KMS-11 (cell line): ENCODE data around the gene SLC25A13.

ENCODE experiments used
- H2AFZ ChIP-seq: fragments of 200-600 bp; sonication (generic); 2 replicates; pipeline ENCODE4 v1.6.1; 2016; ENCODE audit warnings: antibody characterized with exemption, mixed run types, low read depth
- H3K27ac ChIP-seq: fragments of 200-600 bp; sonication (generic); 2 replicates; pipeline ENCODE4 v1.6.1; 2016; ENCODE audit warnings: mild to moderate bottlenecking, mixed run types
- H3K27me3 ChIP-seq: fragments of 200-600 bp; sonication (generic); 2 replicates; pipeline ENCODE4 v1.6.1; 2017; ENCODE audit warnings: mild to moderate bottlenecking, low read depth, mixed run types, moderate library complexity; ENCODE audit not compliant: insufficient read depth
- H3K36me3 ChIP-seq: fragments of 200-600 bp; sonication (generic); 2 replicates; pipeline ENCODE4 v1.6.1; 2017; ENCODE audit warnings: mild to moderate bottlenecking, mixed run types; ENCODE audit not compliant: insufficient read depth
- H3K4me1 ChIP-seq: fragments of 200-600 bp; sonication (generic); 2 replicates; pipeline ENCODE4 v1.6.1; 2016; ENCODE audit warnings: mild to moderate bottlenecking, low read depth, mixed run types; ENCODE audit not compliant: poor library complexity, severe bottlenecking
- H3K4me2 ChIP-seq: fragments of 200-600 bp; sonication (generic); 2 replicates; pipeline ENCODE4 v1.7.0; 2016; ENCODE audit warnings: mild to moderate bottlenecking, mixed run types
- H3K4me3 ChIP-seq: fragments of 200-600 bp; sonication (generic); IDR thresholded peaks from 2 replicates; pipeline ENCODE4 v1.6.1; 2017; ENCODE audit warnings: low read depth, low read length, mixed read lengths; ENCODE audit not compliant: insufficient read depth
- H3K79me2 ChIP-seq: fragments of 200-600 bp; sonication (generic); 2 replicates; pipeline ENCODE4 v1.6.1; 2016; ENCODE audit warnings: low read depth, mixed run types; ENCODE audit not compliant: insufficient read depth
- H3K9ac ChIP-seq: fragments of 200-600 bp; sonication (generic); 2 replicates; pipeline ENCODE4 v1.6.1; 2016; ENCODE audit warnings: mild to moderate bottlenecking, mixed run types
- H4K20me1 ChIP-seq: fragments of 200-600 bp; sonication (generic); 2 replicates; pipeline ENCODE4 v1.6.1; 2016; ENCODE audit warnings: mild to moderate bottlenecking, mixed run types; ENCODE audit not compliant: insufficient read depth
- TF ChIP-seq, protein P1 (sequence below): fragments of 200-600 bp; sonication (generic); conservative IDR thresholded peaks from 2 replicates; pipeline ENCODE4 v1.6.1; 2017; ENCODE audit warnings: low read depth, mild to moderate bottlenecking, antibody characterized with exemption, low read length, moderate library complexity, mixed read lengths

SLC25A13 gene

DNA sequence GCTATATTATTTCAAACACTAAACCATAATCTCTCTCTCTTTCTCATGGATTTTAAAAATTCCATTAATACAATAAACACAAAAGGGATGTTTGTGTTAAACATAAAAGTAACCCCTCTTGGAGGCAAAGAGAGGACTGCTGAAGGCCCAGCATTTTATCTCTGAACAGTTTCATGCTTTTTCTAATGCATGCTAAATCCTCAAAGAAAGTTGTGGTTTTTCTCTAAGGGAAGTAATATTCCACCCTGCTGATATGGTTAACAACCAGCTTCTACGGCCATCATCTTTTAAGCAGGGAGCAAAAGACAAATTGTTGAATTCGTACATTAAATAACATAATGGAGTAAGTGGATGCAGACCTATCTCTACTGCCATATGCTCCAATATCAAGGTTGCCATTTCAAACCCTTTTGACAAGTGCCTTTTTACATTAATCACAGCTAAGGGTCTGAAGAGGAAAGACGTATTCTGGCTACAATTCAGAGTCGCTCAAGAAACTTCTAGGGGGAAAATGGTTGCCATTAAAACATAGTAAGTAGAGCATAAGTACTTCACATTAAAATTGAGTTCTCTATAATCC, 103.1 kb downstream of the SLC25A13 start:
- H3K9ac ChIP-seq = no peak overlapping the region
- no peak overlapping the region for H3K27ac ChIP-seq
- no peak overlapping the region for H2AFZ ChIP-seq
- H3K4me1 ChIP-seq = no peaks in the 10 kb centered on the region
- no peaks in the 10 kb centered on the region for H3K79me2 ChIP-seq
- no peaks in the 10 kb centered on the region for H3K27me3 ChIP-seq
- H4K20me1 ChIP-seq = no peaks in the 10 kb centered on the region
- TF ChIP-seq, protein P1, sequence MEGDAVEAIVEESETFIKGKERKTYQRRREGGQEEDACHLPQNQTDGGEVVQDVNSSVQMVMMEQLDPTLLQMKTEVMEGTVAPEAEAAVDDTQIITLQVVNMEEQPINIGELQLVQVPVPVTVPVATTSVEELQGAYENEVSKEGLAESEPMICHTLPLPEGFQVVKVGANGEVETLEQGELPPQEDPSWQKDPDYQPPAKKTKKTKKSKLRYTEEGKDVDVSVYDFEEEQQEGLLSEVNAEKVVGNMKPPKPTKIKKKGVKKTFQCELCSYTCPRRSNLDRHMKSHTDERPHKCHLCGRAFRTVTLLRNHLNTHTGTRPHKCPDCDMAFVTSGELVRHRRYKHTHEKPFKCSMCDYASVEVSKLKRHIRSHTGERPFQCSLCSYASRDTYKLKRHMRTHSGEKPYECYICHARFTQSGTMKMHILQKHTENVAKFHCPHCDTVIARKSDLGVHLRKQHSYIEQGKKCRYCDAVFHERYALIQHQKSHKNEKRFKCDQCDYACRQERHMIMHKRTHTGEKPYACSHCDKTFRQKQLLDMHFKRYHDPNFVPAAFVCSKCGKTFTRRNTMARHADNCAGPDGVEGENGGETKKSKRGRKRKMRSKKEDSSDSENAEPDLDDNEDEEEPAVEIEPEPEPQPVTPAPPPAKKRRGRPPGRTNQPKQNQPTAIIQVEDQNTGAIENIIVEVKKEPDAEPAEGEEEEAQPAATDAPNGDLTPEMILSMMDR = no peak
- H3K4me3 ChIP-seq = no peak overlapping the region
- no peak overlapping the region for H3K4me2 ChIP-seq
- H3K36me3 ChIP-seq = no peaks in the 10 kb centered on the region

DNA sequence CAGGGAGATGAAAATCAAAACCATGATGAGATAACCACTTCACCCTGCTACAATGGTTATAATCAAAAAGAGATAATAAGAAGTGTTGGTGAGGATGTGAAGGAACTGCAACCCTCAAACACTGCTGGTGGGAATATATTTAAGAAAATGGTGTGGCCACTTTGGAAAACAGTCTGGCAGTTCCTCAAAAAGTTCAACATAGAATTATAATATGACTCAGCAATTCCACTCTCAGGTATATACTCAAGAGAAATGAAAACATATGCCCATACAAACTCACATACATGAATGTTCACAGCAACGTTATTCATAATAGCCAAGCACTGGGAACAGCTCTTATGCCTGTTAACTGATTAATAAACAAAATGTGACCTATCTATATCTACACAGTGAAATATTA, 104.8 kb downstream of the SLC25A13 start:
- H3K79me2 ChIP-seq = no peaks in the 10 kb centered on the region
- no peak overlapping the region for H3K9ac ChIP-seq
- H3K4me2 ChIP-seq = no peak overlapping the region
- H3K36me3 ChIP-seq = no peaks in the 10 kb centered on the region
- no peak overlapping the region for H3K27ac ChIP-seq
- H2AFZ ChIP-seq = no peak overlapping the region
- H4K20me1 ChIP-seq = no peaks in the 10 kb centered on the region
- TF ChIP-seq, protein P1 = no peak
- no peak overlapping the region for H3K4me3 ChIP-seq
- no peaks in the 10 kb centered on the region for H3K27me3 ChIP-seq
- no peaks in the 10 kb centered on the region for H3K4me1 ChIP-seq

DNA sequence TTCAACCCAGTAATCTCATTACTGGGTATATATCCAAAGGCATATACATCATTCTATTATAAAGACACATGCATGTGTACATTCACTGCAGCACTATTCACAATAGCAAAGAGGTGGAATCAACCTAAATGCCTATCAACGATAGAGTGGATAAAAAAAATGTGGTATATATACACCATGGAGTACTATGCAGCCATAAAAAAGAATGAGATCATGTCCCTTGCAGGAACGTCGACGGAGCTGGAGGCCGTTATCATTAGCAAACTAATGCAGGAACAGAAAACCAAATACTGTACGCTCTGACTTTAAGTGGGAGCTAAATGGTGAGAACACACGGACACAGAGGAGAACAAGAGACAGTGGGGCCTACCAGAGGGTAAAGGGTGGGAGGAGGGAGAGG, 105.5 kb downstream of the SLC25A13 start:
- H3K9ac ChIP-seq = no peak overlapping the region
- H3K36me3 ChIP-seq = no peaks in the 10 kb centered on the region
- no peaks in the 10 kb centered on the region for H4K20me1 ChIP-seq
- H3K4me1 ChIP-seq = no peaks in the 10 kb centered on the region
- H3K4me3 ChIP-seq = no peak overlapping the region
- no peak overlapping the region for H3K27ac ChIP-seq
- H2AFZ ChIP-seq = no peak overlapping the region
- H3K4me2 ChIP-seq = no peak overlapping the region
- TF ChIP-seq, protein P1 = no peak
- H3K27me3 ChIP-seq = no peaks in the 10 kb centered on the region
- H3K79me2 ChIP-seq = no peaks in the 10 kb centered on the region

DNA sequence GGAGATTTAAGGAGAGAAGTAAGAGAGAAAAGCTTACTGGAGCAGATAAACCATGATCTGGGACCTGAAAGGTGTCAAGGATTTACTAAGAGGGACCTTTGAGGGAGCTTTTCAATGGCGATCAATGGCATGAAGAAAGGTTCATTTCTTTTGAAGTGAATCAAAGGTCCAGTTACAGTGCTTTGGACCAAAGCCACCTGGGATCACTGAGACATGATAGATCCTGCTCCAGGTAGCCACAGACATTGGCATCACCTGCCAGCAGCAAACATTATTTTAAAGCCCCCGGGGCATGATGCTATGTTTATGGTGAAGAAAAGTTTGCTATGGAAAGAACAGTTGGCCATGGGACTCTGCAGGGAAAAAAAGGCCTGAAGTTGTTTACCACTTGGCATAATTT, 109.4 kb downstream of the SLC25A13 start:
- Histone ChIP-seq H3K79me2 (no peaks in the 10 kb centered on the region), H3K36me3 (no peaks in the 10 kb centered on the region), H4K20me1 (no peaks in the 10 kb centered on the region), H3K9ac (no peak overlapping the region), H2AFZ (no peak overlapping the region), H3K4me1 (no peaks in the 10 kb centered on the region), H3K27me3 (no peaks in the 10 kb centered on the region), H3K27ac (no peak overlapping the region), H3K4me2 (no peak overlapping the region), H3K4me3 (no peak overlapping the region)
- TF ChIP-seq, protein P1 = no peak
